H1 (cell line): ENCODE measurements around the gene DDHD1. TPM values are rescaled to one million over a fixed set of nuclear protein-coding genes. Genes with fewer than 3 reads are reported as not detected.
A peak's percentile ranks its signal among the peaks of the same experiment; 100 is the strongest.

ENCODE experiments used
- ASH2L ChIP-seq: fragments of 200-600, 300-600 bp; sonication (generic); IDR thresholded peaks from one replicate; pipeline ENCODE4 v1.7.1; 2017; ENCODE audit warnings: low read length
- E2F6 ChIP-seq: IDR thresholded peaks from 2 replicates; pipeline ENCODE4 v1.6.1; 2012; ENCODE audit warnings: inconsistent platforms
- KDM4A ChIP-seq: IDR thresholded peaks from one replicate; pipeline ENCODE4 v1.7.1; 2012; ENCODE audit warnings: low read depth, mild to moderate bottlenecking, moderate library complexity, low read length, inconsistent platforms; ENCODE audit not compliant: severe bottlenecking
- RAD21 ChIP-seq, 2 experiments: IDR thresholded peaks in 1 of 2; conservative IDR thresholded peaks in 1 of 2; 2 replicates each; pipeline ENCODE4 v1.6.1; 2011; ENCODE audit warnings: low read depth in 2 of 2, low read length in 2 of 2, improper control_type of control experiment in 1 of 2, inconsistent platforms in 1 of 2, mild to moderate bottlenecking in 1 of 2, moderate library complexity in 1 of 2
- SIN3A ChIP-seq, 2 experiments: IDR thresholded peaks in 1 of 2; conservative IDR thresholded peaks in 1 of 2; 2 replicates each; pipeline ENCODE4 v1.6.1; 2011 to 2012; ENCODE audit warnings: low read length in 2 of 2, improper control_type of control experiment in 1 of 2, low read depth in 1 of 2, mild to moderate bottlenecking in 1 of 2
- SP1 ChIP-seq: IDR thresholded peaks from 2 replicates; pipeline ENCODE4 v1.6.1; 2011; ENCODE audit warnings: low read depth, low read length
- TAF7 ChIP-seq: optimal IDR thresholded peaks from 2 replicates; pipeline ENCODE3; 2011; ENCODE audit warnings: low read depth, mild to moderate bottlenecking, inconsistent platforms, low read length, moderate library complexity, borderline replicate concordance
- polyA plus RNA-seq, 7 experiments: library from polyadenylated mRNA; depleted of rRNA in 3 of 7; stranded (reverse) in 5 of 7; unstranded in 2 of 7; fragments of >200 nt in 5 of 7; fragments of 200-250 nt in 2 of 7; gene quantifications; 1 replicate in 5 of 7; 2 replicates in 1 of 7; 4 replicates in 1 of 7; pipeline versions ENCODE4 v1.2.1 to v1.2.3, GENCODE V29; 2011 to 2013; ENCODE audit warnings: missing spikeins in 2 of 7, mixed read lengths in 2 of 7
- total RNA-seq: library from RNA; stranded (reverse); fragmentation: NEBNext Ultra II Directional; extraction: Animal tissue kit (Norgen Biotek cat#: 25700); gene quantifications from 2 replicates; pipeline ENCODE4 v1.2.1, GENCODE V29; 2021
- TF ChIP-seq, protein P1 (sequence below): fragments of 300-600 bp; sonication (generic); IDR thresholded peaks from 2 replicates; pipeline ENCODE4 v1.7.1; 2012; ENCODE audit warnings: low read length, moderate library complexity, mild to moderate bottlenecking, inconsistent platforms; ENCODE audit not compliant: insufficient replicate concordance

Gene DDHD1
- total and polyA plus RNA-seq, 2 of the 8 experiments (the other 6 are each of a cell fraction or from before 2014, with no cell fraction given): 3.6 to 16.0 TPM

DNA sequence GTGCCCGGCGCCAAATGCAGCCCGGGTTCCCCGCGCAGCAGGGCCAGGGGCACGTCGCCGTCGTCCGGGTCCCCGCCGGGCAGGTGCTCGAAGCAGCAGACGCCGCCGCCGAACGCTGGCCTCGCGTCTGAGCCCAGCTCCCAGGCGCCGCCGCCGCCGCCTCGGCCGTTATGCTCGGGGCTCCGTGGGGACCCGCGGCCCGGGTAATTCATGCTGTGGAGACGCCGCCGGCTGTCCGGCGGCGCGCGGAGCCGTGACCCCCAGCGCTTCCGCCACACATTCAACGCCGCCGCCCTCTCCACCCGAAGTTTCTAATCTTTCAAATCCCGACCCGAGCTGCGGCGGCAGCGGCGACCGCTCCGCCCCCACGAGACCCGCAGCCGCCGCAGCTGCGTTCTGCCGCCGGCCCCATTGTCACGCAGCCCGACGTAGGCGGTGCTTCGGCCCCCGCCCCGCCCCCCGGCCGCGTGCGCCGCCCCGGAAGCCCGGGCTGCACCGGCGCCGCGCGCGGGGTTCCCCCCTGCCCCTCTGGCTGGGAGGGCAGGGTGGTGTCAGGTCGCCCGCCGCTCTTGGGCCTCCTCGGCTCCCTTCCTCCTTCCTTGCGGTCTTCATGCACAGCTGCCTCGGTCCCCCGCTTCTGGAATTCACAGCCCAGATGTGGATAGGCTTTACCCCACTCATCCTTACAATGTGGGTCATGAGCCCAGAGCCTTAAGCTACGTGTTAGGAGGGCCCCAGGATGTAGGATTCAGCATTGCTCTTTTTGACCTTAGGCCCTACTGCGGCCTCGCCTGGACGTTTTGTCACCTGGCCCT lies at the start of gene DDHD1 (continued):
- TF ChIP-seq KDM4A: peak; percentile 18
- TF ChIP-seq SIN3A (conservative IDR thresholded peaks at IDR 0.05 in 1 of 2, IDR thresholded peaks at IDR 0.05 in 1 of 2; ENCODE audit: low read depth in 1 of 2, low read length in 2 of 2): 0 out of 4 replicates have a peak, but pooled peaks of 1 of the 2 experiments have one; percentile 25
- TF ChIP-seq, protein P1, sequence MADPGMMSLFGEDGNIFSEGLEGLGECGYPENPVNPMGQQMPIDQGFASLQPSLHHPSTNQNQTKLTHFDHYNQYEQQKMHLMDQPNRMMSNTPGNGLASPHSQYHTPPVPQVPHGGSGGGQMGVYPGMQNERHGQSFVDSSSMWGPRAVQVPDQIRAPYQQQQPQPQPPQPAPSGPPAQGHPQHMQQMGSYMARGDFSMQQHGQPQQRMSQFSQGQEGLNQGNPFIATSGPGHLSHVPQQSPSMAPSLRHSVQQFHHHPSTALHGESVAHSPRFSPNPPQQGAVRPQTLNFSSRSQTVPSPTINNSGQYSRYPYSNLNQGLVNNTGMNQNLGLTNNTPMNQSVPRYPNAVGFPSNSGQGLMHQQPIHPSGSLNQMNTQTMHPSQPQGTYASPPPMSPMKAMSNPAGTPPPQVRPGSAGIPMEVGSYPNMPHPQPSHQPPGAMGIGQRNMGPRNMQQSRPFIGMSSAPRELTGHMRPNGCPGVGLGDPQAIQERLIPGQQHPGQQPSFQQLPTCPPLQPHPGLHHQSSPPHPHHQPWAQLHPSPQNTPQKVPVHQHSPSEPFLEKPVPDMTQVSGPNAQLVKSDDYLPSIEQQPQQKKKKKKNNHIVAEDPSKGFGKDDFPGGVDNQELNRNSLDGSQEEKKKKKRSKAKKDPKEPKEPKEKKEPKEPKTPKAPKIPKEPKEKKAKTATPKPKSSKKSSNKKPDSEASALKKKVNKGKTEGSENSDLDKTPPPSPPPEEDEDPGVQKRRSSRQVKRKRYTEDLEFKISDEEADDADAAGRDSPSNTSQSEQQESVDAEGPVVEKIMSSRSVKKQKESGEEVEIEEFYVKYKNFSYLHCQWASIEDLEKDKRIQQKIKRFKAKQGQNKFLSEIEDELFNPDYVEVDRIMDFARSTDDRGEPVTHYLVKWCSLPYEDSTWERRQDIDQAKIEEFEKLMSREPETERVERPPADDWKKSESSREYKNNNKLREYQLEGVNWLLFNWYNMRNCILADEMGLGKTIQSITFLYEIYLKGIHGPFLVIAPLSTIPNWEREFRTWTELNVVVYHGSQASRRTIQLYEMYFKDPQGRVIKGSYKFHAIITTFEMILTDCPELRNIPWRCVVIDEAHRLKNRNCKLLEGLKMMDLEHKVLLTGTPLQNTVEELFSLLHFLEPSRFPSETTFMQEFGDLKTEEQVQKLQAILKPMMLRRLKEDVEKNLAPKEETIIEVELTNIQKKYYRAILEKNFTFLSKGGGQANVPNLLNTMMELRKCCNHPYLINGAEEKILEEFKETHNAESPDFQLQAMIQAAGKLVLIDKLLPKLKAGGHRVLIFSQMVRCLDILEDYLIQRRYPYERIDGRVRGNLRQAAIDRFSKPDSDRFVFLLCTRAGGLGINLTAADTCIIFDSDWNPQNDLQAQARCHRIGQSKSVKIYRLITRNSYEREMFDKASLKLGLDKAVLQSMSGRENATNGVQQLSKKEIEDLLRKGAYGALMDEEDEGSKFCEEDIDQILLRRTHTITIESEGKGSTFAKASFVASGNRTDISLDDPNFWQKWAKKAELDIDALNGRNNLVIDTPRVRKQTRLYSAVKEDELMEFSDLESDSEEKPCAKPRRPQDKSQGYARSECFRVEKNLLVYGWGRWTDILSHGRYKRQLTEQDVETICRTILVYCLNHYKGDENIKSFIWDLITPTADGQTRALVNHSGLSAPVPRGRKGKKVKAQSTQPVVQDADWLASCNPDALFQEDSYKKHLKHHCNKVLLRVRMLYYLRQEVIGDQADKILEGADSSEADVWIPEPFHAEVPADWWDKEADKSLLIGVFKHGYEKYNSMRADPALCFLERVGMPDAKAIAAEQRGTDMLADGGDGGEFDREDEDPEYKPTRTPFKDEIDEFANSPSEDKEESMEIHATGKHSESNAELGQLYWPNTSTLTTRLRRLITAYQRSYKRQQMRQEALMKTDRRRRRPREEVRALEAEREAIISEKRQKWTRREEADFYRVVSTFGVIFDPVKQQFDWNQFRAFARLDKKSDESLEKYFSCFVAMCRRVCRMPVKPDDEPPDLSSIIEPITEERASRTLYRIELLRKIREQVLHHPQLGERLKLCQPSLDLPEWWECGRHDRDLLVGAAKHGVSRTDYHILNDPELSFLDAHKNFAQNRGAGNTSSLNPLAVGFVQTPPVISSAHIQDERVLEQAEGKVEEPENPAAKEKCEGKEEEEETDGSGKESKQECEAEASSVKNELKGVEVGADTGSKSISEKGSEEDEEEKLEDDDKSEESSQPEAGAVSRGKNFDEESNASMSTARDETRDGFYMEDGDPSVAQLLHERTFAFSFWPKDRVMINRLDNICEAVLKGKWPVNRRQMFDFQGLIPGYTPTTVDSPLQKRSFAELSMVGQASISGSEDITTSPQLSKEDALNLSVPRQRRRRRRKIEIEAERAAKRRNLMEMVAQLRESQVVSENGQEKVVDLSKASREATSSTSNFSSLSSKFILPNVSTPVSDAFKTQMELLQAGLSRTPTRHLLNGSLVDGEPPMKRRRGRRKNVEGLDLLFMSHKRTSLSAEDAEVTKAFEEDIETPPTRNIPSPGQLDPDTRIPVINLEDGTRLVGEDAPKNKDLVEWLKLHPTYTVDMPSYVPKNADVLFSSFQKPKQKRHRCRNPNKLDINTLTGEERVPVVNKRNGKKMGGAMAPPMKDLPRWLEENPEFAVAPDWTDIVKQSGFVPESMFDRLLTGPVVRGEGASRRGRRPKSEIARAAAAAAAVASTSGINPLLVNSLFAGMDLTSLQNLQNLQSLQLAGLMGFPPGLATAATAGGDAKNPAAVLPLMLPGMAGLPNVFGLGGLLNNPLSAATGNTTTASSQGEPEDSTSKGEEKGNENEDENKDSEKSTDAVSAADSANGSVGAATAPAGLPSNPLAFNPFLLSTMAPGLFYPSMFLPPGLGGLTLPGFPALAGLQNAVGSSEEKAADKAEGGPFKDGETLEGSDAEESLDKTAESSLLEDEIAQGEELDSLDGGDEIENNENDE: no peak
- TF ChIP-seq E2F6: peak; percentile 76
- TF ChIP-seq TAF7: peak; percentile 29
- TF ChIP-seq RAD21 (IDR thresholded peaks at IDR 0.05 in 1 of 2, conservative IDR thresholded peaks at IDR 0.05 in 1 of 2; ENCODE audit: low read depth in 2 of 2, low read length in 2 of 2): no peak
- no peak for TF ChIP-seq SP1
- TF ChIP-seq ASH2L: peak; percentile 19
